ENCODE data around the gene NPHS2.
"Not testable (repeated sequence)": the region's sequence is repeated elsewhere in the genome, so short reads cannot be mapped to it uniquely, and the experiment has no call there.

NPHS2 gene

DNA sequence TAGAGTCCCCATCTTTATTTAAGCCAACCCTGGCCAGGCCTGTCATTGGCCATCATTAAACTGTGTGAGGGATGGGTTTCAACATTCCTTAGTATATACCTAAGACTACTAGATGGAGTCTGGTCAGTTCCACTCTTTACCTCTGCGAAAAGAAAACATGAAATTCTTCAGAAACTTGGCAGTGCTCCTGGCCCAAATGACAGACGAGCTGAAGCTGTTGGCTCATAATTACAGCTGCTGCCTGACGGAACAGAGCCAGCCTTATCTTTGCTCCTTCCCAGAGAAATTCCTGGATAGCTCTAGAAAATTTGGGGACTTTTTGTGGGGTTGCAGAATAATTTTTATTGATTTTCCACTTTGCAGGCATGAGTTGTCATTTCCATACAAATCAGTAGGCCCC, 30.4 kb downstream of the NPHS2 start:
- DNase-seq, result no peak

DNA sequence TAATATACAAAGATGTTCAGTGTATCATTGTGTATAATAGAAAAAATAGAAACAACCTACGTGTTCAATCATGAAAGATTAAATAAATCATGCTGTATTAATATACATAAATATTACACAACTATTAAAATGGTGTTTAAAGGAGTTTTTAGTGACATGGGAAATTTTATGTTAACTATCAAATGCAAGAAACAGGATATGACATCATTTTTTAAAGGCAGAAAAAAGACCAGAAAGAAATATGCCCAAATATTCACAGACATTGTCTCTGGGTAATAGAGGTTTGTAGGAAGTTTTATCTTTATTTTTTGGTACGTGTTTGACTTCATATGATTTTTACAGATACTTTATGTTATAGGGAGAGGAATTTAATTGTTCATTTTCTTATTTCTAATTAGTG, 34.0 kb downstream of the NPHS2 start:
- no peak for DNase-seq

DNA sequence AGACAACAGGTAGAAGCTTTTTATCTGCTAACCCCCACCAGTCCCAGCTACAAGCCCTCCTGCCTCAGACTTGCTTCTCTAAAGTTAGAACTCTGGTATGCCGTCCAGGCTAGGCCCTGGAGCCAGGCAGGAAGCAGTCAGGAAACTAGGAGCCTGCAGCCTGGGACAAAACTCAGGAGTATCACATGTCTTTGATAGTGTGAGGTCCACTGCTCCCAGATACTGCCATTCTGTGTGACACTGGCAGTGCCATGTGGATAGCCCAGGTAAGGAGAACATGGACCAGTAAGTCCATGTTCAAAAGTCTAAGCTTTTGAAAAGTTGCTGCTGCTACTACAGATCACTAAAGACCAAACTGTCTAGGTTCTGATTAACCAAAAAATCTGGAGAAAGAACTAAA, 45.4 kb downstream of the NPHS2 start:
- no peak for DNase-seq

DNA sequence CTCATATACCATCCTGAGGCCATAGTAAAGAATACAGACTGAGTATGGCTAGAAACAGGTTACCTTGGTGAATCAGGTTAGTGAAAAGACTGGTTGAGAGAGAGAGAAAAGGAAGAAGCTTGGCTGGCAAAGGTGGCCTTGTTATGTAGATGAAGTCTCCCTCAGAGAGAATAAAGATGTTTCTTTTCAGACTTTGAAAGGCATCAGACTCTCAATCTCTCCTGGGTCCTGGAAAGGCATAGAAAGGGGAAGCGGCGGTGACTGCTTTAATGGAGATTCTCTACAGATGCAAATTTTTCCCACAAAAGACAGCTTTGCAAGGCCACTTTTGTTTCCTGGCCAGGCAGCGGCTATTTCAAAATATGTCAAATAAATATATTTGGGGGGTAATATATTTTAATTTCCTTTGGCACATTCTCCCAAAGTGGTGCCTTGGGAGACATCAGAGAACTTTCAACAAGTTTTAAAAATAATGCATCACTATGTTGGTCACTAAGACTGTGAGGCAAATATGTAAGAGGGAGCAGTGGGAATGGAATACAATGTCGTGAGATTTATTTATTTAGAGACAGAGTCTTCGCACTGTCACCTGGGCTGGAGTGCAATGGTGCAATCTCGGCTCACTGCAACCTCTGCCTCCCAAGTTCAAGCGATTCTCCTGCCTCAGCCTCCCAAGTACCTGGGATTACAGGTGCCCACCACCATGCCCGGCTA, 46.1 kb downstream of the NPHS2 start:
- no peak for DNase-seq

DNA sequence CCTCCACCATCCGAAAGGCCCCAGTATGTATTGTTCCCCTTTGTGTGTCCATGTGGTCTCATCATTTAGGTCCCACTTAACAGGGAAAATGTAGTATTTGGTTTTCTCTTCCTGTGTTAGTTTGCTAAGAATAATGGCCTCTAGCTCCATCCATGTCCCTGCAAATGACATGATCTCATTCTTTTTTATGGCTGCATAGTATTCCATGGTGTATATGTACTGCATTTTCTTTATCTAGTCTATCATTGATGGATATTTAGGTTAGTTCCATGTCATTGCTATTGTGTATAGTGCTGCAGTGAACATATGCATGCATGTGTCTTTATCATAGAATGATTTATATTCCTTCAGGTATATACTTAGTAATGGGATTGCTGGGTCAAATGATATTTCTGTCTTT, 57.2 kb downstream of the NPHS2 start:
- not testable (repeated sequence) for DNase-seq

DNA sequence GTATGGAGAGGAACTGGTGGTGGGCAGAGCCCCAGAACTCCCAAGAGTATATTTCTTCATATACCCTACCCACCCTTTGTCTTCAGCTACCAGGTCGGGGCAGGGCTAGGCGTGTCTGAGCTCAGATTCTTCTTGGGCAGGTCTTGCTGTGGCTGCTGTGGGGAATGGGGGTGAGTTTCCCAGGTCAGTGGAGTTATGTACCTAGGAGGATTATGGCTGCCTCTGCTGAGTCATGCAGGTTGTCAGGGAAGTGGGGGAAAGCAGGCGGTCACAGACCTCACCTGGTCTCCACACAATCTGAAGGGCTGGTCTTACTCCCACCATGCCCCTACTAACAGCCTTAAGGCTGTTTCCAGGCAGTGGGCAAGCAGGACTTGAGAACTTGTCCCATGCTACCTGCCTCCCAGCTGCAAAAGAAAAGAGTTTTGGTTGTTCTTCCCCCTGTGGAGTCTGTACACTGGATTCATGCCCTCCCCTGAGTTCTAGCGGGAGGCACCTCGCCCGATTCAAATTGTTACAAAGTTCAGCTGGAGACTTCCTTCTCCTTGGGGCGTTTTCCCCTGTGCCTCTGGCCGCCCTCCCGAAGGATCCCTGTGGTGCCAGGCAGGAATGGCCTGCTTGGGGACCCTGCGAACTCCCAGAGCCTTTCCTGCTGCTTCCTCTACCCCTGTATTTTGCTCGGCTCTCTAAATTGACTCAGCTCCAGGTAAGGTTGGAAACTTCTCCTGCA, 58.6 kb downstream of the NPHS2 start:
- no peak for DNase-seq

DNA sequence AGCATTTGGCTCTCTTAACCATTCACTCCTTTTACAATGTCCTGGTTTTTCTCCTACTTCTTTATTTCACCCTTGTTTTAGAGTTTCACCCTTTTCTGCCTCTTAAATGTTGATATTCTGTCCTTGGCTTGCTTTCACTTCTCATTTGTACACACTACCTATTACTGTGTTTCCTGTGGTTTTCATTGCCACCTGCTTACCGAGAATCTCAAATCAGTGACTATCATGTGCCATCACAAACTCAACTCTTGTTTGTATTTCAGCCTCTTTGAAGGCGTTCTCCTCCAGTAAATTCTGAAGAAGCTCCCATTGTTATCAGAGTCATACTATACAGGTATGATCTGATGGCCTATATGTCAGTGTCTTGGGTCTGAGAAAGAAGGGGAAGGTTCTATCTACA, 65.7 kb downstream of the NPHS2 start:
- no peak for DNase-seq

DNA sequence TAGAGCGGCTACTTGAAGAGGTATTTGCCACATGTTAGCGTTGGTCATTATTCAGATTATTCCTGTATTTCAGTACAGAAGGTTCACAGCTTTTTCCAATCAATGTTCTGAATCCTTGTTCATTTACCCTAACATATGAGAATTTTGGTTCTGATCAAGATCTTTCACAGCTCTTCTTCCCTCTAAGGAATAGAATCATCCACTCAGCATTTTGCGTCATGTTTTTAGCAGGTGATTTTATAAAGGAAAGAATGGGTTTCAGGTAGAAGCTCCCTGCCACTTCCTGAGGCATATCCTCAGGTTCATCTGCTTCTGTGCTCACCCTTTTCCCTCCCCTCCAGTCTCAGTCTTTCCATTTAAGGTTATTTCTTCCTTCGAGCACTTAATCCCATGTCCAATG, 66.4 kb downstream of the NPHS2 start:
- DNase-seq, result no peak

DNA sequence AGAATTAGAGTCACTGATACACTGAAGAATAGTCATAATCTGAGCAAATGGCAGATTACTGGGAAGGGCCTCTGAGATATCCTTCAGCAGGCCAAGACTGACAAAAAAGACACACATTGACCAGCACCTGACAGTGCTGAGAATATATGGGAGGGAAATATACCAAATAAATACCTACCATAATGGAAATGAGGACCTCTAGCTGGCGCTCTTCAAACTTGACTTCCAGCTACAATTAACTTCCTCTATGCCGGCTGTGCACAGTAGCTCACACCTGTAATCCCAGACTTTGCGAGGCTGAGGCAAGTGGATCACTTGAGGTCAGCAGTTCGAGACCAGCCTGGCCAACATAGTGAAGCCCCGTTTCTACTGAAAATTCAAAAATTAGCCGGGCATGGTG, 69.5 kb downstream of the NPHS2 start:
- DNase-seq, result no peak
